HPDE6-E6E7 (cell line): ENCODE results near the gene GATAD2B.
A peak's percentile ranks its signal among the peaks of the same experiment; 100 is the strongest.

ENCODE experiments used
- DNase-seq: peaks from one replicate; pipeline ENCODE4 v3.0.0; 2011; ENCODE audit warnings: missing footprints; ENCODE audit errors: extremely low spot score

The GATAD2B gene

DNA sequence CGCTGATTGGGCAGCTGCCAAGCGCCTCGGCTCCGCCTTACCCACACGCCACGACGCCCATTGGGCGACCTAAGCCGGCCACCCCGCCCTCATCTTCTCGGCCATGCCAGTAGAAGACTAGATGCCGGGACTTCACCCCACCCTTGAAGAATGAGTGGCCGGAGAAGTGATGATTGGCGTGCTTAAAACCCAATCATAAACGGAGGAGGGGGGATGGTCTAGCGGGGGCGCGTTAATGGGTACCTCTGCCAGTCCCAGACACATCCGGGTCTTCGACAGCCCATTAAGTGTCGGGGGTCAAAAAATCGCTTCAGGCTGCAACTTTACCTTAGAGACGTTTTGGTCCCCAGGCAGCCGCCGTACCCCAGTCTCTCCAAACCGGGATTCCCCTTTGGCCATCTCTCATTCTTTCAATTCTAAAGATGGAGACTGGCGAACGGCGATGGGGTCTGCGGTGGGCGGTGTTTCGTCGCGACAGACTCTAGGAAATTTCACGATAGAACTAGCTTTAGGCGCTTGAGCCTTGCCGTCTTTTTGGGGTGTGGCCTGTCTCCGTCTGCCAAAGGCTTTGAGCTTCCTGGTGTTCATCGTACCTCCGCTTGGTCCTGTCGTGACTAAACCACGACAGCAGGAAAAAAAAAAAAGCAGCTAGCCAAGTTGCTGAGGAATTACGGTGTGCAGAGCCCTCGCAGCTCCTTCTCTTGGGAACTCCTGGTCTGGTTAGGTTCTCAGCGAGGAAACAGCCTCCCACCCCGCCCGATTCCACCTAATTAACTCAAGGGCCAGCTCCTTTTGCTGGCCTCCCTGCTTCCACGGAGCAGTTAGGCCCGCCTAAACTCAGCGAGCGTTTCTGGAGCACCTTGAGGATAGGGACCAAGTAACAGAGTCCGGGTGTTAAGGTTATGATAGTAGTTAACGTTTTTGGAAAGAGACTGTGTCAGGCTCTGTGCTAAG lies at the start of gene GATAD2B:
Gene GATAD2B, minus strand, starts transcription at position 1 of the 954 bp plus-strand sequence. CDS start 94,625 bp downstream, outside the sequence.
- DNase-seq, result peak; percentile 99

GRCh38 chr1:153970346-153970745 lies 47.6 kb upstream of the GATAD2B start:
- DNase-seq, result no peak

GRCh38 chr1:153968972-153969371 lies 46.2 kb upstream of the GATAD2B start:
- no peak for DNase-seq

DNA sequence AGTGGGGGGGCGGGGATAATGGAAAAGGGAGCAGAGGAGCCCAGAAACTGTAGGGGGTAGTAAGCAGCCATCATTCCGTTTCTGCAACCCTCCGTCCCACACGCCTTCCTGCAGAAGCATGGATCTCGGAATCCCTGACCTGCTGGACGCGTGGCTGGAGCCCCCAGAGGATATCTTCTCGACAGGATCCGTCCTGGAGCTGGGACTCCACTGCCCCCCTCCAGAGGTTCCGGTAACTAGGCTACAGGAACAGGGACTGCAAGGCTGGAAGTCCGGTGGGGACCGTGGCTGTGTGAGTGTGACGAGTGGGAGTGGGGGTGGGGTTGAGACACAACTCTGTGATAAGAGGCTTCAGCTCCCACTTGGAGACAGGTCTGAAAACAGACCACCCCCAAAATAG lies 45.6 kb upstream of the GATAD2B start:
- DNase-seq, result no peak

DNA sequence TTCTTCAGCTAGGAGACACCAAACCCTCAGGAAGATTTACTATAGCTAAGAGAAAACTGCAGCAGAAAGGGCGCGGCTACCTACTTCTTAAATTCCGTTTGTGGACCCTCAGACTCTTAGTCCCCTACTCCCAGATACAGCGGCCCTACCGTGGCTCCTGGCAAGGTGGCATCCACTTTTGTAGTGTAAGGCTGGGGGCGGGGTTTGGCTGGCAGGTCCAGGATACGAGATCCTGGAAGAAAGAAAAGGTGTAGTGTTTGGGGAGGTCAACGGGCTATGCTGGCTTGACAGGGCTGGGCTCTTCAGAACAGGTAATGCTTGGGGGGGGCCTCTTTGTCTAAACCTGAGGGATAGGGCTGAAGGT lies 45.2 kb upstream of the GATAD2B start:
- DNase-seq, result no peak

DNA sequence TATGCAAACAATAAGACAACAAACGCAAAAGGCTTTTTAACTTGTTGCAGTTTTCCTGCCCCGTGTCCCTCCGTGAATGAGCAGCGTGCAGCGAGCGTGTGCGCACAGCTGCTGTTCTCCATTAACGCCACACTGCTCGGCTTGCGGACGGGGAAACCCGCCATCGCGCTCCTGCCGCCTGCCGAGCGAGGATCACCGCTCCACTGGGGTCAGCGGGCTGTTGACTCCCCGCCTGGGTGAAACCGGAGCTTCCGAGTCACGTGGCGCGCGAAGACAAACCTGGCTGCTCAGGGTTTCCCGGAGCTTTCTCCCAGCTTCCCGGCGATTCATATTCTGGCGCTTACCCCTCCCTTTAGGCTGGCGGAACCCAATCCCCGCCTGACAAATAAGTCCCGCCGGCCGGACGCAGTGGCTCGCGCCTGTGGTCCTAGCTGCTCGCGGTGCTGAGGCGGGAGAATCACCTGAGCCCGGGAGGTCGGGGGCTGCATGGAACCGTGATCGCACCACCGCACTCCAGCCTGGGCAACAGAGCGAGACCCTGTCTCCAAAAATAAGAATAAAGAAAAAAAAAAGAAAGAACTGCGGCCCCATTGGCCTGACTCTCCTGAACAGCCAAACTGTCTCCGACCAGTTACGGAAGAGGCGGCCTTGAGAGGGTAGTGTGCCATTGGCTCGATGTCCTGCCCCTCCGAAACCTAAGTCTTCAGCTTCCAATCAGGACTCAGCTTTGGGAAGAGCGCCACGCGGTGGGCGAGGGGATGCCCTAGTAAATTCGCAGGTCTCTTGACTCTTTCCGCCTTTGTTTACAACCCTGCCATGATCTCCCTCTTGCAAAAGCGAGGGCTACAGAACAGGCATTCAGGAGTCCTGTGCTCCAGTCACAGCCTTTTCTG lies 44.6 kb upstream of the GATAD2B start, which contains the start of gene CREB3L4:
Gene CREB3L4, plus strand, starts transcription at position 796 of the 893 bp plus-strand sequence. CDS start 624 bp downstream, outside the sequence.
- DNase-seq, result peak; percentile 92

DNA sequence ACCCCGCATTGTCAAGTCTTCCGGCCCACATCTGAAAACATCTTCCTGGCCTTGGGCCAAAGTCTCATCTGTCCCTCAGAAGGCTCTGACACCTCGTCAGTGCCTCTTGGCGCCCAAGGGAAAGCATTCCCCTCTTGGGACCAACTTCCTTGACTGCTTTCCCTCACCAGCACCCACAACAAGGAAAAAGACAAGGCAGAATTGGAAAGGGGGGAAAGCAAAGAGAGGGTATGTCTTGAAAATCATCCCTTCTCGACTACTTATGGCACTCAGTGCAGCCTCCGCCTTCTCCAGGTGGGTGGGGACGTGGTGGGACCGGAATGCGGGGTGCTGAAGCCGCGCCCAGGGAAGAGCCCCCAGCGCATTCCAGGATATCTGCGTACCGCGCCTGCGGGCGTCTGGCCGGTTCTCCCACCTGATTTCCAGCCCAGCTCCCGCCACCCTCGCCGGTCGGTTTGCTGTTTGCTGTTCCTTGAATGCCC lies 41.1 kb upstream of the GATAD2B start:
- no peak for DNase-seq

- peak; percentile 94 for DNase-seq
Measured at GRCh38 chr1:153963030-153963849, 40.5 kb upstream of the GATAD2B start, which contains the start of gene SLC39A1. TSS of gene SLC39A1 (minus strand) at chr1:153963537. CDS start at chr1:153962715, 822 bp downstream.

- no peak for DNase-seq
Measured at GRCh38 chr1:153962088-153963029, 39.6 kb upstream of the GATAD2B start.

DNA sequence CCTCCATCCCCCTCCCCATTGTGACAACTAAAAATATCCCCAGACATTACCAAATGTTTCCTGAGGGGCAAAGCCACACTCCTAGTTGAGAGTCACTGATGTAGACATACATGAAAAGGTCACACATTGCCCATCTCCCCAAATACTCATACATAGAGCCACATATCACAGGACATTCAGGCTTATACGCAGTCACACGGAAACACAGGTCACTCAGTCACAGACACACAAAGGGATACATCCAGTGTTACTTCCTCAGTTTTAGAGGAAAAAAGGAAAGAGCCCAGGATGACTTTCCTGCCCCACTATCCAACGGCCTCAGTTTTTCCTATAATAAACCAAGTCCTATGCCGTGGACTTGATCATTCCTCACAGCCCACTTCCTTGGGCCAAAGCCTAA lies 38.6 kb upstream of the GATAD2B start:
- no peak for DNase-seq

DNA sequence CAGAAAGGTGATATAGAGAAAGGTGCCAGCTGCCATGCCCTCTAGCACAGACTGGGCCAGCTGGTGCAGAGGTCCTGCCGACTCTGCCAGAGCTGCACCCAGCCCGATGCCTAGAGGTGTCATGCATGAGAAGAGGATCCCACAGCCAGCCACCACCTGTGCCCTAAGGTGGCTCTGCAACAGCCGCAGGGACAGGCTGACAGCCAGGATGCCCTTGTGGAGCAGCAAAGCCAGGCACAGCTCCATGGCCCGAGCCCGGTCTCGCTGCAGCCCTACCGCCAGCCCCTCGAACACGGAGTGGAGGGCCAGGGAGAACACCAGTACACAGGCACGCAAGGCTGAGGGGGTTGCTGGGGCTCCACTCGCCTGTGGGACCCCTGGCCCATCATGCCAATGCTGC lies 37.4 kb upstream of the GATAD2B start:
- DNase-seq, result no peak

DNA sequence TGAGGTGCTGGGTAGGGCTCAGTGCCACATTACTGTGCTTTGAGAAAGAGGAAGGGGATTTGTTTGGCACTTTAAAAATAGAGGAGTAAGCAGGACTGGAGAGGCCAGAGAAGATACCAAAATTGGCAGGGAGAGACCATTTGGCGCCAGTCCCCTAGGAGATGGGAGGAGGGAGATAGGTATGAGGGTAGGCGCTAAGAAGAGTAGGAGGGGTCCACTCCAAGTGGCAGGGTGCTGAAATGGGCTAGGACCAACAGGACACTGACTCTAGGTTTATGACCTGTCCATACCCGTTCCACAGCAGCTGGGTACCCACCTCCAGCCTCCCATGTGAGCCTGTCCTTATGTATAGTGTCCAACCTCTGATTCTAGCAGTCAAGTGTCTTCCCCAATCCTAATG lies 36.7 kb upstream of the GATAD2B start:
- no peak for DNase-seq

DNA sequence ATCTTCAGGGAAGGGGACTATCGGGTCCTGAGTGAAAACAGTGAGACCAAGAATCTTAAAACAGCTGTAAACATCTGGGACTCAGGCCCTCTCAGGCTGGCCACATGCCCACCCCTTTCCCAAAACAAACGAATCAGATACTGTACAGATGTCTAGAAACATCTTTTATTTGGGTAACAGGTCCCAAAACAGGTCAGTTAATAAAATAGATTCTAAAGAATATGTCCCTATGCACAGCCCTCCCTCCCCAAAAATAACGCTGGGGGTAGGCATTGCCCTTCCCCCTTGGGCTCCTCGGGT lies 36.1 kb upstream of the GATAD2B start:
- DNase-seq, result no peak

DNA sequence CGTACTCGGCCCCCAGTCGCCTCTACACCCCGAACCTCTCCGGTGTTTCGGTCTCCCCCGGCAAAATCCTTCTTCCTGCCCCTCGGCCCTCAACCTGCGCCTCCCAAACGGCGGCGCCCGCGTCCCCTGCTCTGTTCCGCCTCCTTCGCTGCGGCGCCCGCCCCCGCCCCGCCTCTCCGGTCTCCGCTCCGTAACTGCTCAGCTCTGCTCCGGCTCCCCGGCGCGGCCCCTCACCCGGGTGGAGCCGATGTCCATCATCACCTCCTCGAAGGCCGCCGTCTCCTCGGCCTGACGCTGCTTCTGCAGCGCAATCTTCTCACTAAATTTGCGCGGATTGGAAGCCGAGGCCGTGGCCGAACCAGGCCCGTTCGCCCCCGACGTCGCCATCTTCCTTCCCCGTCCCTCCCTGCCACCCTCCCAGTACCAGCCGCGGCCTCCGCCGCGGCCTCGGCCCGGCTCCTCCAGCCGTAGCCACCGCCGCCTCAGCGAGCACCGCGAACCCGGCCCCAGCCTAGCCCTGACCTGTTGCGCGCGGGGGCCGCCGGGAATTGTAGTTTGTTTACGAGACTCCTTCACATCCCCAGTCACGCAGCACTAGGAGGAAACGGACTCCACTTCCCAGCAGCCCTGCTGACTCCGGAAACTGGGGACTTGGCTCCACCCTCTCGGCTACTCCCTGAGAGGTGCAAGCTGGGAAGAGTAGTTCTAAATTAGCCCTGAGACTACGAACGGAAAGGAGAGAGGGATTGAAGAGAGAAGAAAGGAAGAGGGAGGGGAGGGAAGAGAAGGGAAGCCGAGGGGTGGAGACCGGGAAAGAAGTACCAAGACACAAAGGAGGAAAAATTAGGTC lies 35.6 kb upstream of the GATAD2B start, which contains the start of gene CRTC2:
Gene CRTC2, minus strand, starts transcription at position 502 of the 850 bp plus-strand sequence. Its CDS starts 115 bp downstream, at position 387.
- DNase-seq, result peak; percentile 99

- no peak for DNase-seq
Measured at GRCh38 chr1:153957744-153958110, 35.0 kb upstream of the GATAD2B start.

DNA sequence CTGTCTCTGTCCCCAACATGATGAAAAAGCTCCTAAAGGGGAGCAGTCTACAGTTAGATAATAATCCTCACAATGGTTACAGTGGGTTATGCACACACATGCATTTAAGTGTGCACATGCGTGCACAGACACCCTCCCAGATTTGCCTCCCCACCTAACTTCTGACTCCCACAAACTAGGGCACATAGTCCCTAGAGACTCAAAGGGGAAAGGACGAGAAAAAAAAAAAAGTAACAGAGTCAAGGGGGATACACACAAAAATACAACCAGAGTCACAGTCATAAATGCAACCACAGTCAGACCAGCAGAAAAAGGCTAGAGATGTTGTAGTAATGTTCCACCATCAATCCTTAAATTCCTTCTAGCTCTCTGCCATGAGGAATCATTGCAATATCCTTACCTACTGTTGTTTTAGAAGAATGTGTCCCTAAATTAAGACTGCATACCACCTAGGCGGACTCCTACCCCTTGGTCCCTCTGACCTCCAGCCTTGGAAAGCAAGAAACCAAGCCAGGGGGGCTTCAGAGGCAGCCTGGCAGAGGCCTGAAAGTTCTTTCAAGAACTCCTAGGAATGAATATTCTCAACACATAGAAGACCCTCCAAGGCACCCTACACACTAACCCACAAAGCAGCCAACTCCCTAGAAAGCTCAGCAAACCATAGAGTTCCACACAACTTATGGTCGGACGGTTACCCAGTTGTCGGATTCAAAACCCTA lies 34.4 kb upstream of the GATAD2B start:
- DNase-seq, result no peak

- no peak for DNase-seq
Measured at GRCh38 chr1:153954826-153955225, 32.1 kb upstream of the GATAD2B start.

DNA sequence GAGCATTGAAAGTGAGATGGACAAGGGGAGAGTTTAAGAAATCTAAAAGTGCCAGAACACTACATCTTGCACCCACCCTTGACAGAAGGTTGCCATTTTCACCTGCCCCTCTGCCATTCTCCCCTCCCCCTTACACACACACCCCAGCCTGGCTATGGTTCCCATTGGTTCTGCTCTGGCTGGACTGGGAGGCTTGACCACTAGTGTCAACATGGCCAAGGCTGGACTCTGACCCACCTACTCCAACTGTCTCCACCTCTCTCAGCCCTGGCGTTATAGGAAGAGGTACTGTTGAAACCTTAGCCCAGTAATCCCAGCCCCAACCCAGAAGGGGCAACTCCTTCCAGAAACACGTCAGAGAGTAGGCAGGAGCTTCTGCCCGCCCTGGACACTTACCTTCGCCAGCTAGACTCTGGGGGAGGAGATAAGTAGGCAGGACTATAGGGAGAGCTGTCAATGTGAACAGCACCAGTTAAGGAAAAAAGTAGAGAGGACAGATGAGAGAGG lies 31.1 kb upstream of the GATAD2B start:
- DNase-seq, result no peak
